Stimulated activated CD4-positive, alpha-beta T cell treated with anti-CD3 and anti-CD28 coated beads, Interleukin-4, amount 100 ng/mL, for 1 hour (primary cell): Measurements from ENCODE around the gene CNOT6.
"Not testable (repeated sequence)": the region's sequence is repeated elsewhere in the genome, so short reads cannot be mapped to it uniquely, and the experiment has no call there.

ENCODE experiments used
- DNase-seq: peaks from one replicate; pipeline ENCODE4 v3.0.0-alpha.2; 2020

CNOT6 gene

DNA sequence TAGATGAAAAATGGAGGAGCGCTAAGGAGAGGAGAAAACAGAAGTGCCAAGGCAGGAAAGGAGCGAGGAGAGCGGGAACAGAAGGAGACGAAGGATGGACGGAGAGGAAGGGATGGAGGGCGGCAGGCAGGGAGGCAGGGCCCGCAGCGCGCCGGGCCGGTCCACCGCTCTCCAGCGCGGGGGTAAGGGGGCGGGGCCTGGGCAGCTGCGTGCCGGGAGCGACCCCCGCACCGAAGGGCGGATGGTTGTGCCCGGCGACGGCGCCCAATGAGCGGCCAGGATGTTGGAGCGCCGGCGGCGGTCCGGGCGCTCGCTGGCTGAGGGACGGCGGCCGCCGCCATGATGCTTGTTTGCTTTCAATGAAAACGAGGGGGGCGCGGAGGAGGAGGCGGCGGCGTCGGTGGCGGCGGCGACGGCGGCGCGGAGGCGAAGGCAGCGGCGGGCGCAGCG is at the start of gene CNOT6:
CNOT6 (plus strand) TSS at position 320 of the 450 bp plus-strand sequence. CDS start 34,898 bp downstream, outside the sequence.
- DNase-seq: peak; percentile 96

DNA sequence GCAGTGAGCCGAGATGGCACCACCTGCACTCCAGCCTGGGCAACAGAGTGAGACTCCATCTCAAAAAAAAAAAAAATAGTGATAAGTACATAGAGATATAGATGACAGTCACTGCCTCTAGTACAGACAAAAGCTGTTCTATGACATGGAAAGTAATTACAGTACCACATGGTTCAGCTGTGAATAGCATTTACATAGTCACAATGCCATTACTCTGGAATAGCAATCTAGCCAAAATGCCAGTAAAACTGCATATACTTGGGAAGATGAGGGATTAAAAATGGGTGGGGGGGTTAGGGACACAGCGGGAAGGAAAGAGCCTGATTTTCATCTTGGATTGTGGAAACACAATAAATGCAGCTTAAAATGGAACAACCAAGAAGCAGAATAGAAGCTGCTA is 39.4 kb upstream of the CNOT6 start:
- DNase-seq: no peak

GRCh38 chr5:180455872-180456271 is 38.3 kb upstream of the CNOT6 start:
- no peak for DNase-seq

GRCh38 chr5:180456792-180457191 is 37.4 kb upstream of the CNOT6 start:
- DNase-seq: no peak

- not testable (repeated sequence) for DNase-seq
These were observed 35.1 kb upstream of the CNOT6 start for GRCh38 chr5:180458852-180459673.

GRCh38 chr5:180459674-180460142 is 34.5 kb upstream of the CNOT6 start:
- not testable (repeated sequence) for DNase-seq

DNA sequence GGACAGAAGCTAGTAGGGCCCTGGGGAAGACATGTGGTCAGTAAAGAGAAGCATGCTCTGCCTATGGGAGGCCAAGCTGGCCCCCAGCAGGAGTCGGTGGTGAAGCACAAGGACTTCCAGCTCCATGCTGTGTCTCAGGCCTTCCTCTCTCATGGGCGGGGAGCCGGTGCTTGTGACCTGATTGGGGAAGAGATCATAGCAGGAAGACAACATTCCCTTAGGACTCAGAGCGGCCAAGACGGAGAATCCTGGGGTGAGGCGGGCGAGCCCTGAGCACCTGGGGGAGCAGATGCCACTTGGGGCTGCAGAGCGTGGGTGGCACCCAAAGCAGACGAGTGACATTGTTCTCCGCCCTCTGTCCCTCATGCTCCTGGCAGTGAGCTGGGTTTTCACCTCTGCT is 33.3 kb upstream of the CNOT6 start:
- DNase-seq: no peak

DNA sequence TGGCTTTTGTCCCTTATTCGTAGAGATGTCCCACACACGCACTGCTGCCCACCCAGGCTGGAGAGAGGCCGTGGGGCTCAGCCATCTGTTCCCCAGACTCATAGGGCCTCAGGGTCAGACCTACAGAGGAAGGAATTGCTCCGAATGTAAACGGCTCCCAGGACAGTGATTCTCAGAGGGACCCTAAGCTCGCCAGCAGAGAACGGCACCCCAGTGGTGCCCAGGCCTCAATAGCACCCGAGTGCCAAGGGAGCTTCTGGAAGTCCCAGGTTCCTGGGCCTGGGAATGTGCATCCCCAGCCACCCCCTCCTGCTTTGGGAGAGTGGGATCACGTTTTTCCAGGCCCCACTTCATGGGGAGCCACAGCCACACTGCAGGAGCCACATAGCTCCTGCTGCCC is 32.9 kb upstream of the CNOT6 start:
- no peak for DNase-seq

GRCh38 chr5:180463216-180463900 is 30.8 kb upstream of the CNOT6 start:
- no peak for DNase-seq

DNA sequence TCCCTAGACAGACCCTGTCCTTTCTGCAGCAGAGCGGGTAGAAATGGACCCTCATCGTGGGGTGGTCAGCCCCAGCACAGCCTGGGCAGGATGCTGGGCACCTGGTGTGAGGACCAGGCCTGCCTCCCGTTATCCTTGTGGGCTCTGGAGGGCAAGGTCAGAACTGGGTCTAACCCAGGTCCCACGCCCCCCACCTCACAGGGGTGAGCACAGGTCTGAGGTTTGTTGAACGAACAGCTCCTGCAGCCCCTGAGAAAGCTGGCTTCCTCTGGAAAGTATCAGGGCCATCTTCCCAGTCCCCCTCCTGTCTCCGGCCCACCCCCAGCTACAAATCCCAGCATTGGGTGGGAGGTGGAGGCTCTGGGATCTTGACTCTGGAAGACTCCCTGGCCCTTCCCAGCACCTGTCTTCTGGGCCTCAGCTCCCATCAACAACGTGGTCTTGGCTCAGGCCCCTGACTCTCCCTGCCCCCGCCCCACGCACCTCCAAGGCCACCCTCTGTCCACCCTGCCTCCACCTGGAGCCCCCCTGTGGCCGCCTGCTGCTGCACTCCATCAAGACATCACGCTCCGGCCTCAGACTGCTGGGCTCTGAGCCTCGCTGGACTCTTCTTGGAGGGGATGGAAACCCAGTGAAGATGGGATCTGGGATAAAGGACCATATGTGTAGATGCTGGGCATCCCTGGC is 30.1 kb upstream of the CNOT6 start:
- no peak for DNase-seq

DNA sequence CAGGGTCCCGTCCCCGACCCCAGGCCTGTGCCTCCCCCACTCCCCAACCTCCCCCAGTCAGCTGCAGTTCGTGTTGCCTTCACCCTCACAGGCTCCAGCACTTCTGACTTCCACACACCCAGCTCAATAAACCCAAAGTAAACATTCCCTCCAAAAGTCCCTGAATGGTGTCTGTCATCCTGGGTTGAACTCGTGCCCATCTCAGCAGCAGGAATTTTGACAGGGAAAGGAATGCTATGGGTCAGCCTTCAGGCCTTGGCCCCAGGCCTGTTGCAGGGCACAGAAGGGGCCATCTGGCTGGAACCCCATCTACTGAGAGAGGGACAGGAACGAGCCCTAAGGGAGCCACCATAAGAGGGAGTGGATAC is 29.6 kb upstream of the CNOT6 start:
- no peak for DNase-seq

GRCh38 chr5:180465052-180465451 is 29.1 kb upstream of the CNOT6 start:
- not testable (repeated sequence) for DNase-seq

- DNase-seq: no peak
These were observed 27.9 kb upstream of the CNOT6 start for GRCh38 chr5:180466316-180466715.

- DNase-seq: no peak
These were observed 26.9 kb upstream of the CNOT6 start for GRCh38 chr5:180467028-180467975.

DNA sequence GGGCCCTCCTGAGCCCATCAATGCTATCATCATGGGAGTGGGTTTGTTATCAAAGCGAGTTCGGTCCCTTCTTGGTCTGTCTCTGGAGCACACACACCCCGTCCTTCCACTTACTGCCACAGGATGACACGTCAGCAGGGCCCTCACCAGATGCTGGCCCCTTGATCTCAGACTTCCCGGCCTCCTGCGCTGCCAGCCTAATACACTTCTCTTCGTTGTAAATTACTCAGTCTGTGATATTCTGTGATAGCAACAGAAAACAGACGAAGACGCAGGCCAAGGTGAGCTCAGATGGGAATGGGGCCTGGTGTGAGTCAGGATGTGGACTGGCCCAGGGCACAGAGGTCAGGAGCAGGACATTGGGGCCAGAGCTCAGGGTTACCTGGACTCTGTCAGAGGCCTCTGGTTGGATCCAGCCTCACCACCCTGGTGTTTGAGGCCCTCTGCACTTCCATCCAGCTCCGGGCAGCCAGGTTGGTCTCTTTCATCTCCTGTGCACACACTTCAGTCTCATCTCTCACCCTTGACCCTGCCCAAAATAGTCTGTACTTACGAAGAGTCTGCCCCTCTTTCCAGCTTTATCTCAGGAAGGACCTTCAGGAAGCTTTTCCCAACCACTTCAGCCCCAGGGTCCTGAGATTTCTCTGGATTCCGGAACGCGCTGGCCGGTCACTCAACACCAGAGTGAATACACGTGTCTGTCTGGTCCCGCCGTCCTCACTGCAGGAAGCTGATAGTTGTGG is 26.0 kb upstream of the CNOT6 start:
- no peak for DNase-seq

DNA sequence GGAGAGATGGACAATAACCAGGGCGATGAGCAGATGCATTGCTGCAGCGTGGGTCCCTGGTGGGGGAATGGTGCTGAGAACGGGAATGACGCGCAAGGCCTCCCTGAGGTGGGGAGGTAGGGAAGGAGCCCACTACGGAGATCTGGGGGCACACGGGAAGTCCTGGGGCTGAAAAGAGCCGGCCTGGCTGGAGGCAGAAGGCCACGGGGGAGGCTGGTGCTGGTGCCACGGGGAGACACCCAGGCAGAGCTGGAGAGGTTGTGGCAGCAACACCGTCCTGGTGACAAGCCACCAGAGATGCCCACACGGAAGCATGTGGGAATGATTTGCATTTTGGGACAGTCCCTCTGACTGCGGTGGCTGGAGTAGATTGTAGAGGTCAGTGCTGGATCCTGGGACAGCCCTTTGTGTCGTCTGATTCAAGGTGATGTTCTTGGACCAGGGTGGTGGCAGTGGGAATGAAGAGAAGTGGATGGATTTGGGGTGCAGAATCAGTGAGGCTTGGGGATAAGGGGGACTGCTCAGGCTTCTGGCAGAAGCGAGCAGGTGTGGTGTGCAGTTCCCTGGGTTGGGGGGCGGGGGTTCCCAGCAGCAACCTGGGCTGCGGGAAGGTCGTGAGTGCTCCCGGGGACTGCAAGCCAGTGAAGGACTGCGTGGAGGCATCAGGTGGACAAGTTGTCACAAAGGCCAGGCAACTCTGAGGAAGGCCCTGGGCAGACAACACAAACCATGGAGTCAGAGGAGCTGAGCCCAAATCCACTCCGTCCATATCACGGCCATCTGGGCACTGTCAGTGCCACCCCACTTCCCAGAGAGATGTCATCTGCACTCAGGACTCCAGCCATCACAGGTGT is 25.2 kb upstream of the CNOT6 start:
- no peak for DNase-seq

- DNase-seq: no peak
These were observed 24.7 kb upstream of the CNOT6 start for GRCh38 chr5:180469586-180469865.

DNA sequence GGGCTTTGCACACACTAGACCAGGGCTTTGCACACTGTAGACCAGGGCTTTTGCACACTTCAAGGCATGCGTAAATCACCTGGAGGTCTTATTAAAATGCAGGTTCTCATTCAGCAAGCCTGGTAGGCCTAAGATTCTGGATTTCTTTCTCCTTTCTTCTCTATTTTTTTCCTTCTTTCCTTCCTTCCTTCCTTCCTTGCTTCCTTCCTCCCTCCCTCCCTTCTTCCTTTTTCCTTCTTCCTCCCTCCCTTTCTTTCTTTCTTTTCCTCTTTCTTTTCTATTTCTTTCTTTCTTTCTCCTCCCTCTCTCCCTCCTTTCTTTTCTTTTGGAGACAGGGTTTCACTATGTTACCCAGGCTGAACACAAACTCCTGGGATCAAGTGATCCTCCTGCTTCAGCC is 24.3 kb upstream of the CNOT6 start:
- DNase-seq: no peak

DNA sequence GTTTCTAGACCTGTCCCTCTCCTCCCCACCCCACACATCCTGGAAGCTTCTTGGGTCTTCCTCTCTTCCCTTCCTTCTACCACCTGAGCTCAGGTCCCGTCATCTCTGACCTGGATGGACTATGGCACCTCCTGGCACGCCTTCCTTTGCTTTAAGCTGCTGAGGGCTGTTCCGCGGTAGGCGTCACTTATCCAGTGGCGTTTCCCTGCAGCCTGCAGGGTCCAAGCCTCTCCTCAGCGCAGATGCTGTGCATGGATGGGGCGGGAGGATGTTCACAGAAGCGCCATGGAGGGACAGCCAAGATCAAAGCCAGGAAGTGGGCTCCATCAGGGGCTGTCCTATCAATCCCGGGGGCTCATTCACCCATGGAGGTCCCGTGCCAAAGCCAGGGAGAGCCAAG is 23.8 kb upstream of the CNOT6 start:
- no peak for DNase-seq

GRCh38 chr5:180470966-180471582 is 23.1 kb upstream of the CNOT6 start:
- DNase-seq: peak; percentile 51
